Esophagus squamous epithelium (tissue), 5 donors: Measurements from ENCODE around the gene LIM2. TPM values are rescaled to one million over a fixed set of nuclear protein-coding genes. Genes with fewer than 3 reads are reported as not detected.

Source experiments
- DNase-seq: peaks from one replicate; lab custom pipeline; 2025; lab: John Stamatoyannopoulos, UW
- H3K27ac ChIP-seq, 4 donors: fragments of 200-600 bp; sonication (generic); one replicate each; pipeline ENCODE4 v1.5.1; 2016 to 2019; ENCODE audit warnings: mild to moderate bottlenecking in 1 of 4
- H3K27me3 ChIP-seq, 4 donors: fragments of 200-600 bp; sonication (generic); 1 replicate in 3 of 4; 2 replicates in 1 of 4; pipeline versions ENCODE4 v1.5.1 to v1.6.0; 2017 to 2021; ENCODE audit warnings: antibody characterized with exemption in 1 of 4
- H3K36me3 ChIP-seq, 3 donors: fragments of 200-600 bp; sonication (generic); one replicate each; pipeline ENCODE4 v1.5.1; 2016 to 2019
- H3K4me1 ChIP-seq, 3 donors: fragments of 200-600 bp; sonication (generic); one replicate each; pipeline ENCODE4 v1.5.1; 2017 to 2019
- H3K4me3 ChIP-seq, 4 donors: fragments of 200-600 bp; sonication (generic); 1 replicate in 3 of 4; 2 replicates in 1 of 4; pipeline ENCODE4 v1.5.1; 2016 to 2019; ENCODE audit warnings: mild to moderate bottlenecking in 2 of 4, moderate library complexity in 1 of 4
- H3K9me3 ChIP-seq, 3 donors: fragments of 200-600 bp; sonication (generic); one replicate each; pipeline ENCODE4 v1.5.1; 2016 to 2019
- POLR2A ChIP-seq, 4 donors: fragments of 450-650 bp; IDR thresholded peaks; one replicate each; pipeline ENCODE4 v1.6.1; 2017; ENCODE audit warnings: antibody characterized with exemption in 4 of 4, mild to moderate bottlenecking in 4 of 4, moderate library complexity in 3 of 4
- WGBS, 2 donors: methylation state at CpG; one replicate each; pipeline ENCODE4 v1.1.5; 2018; 5-methylcytosine and 5-hydroxymethylcytosine counted together
- intact Hi-C: fragments of 100-400 bp; cut with DNase I; formaldehyde crosslinking; loops from one replicate; pipeline ENCODE4 v1.15.0; 2022
- total RNA-seq, 4 donors: library from RNA; depleted of rRNA; stranded (reverse); fragments of >200 nt; gene quantifications; one replicate each; pipeline ENCODE4 v1.1.0, GENCODE V29; 2016
- TF ChIP-seq, protein P1 (sequence below), 6 experiments: fragments of 450-650 bp in 4 of 6; fragments of 200-600 bp in 2 of 6; sonication (generic) in 2 of 6; IDR thresholded peaks; one replicate each; pipeline ENCODE4 v1.5.1; 2016 to 2019; ENCODE audit warnings: antibody characterized with exemption in 6 of 6, mild to moderate bottlenecking in 4 of 6, moderate library complexity in 4 of 6
- donor health status: DM: yes; HTN: yes; CAD: no.

Gene LIM2
- total RNA-seq, 4 donors from 2014 or later, result not detected

GRCh38 chr19:51370230-51370629 is 17.5 kb downstream of the LIM2 start:
- H3K4me1 ChIP-seq, result peaks cover 7 to 26% (median 12%) of the 10 kb centered on the region in 3 donors
- H3K27me3 ChIP-seq, result no peaks in the 10 kb centered on the region
- H3K9me3 ChIP-seq, result no peaks in the 10 kb centered on the region
- H3K4me3 ChIP-seq, result no peak overlapping the region
- intact Hi-C loops, result no loop called here
- no peak for TF ChIP-seq POLR2A (IDR thresholded peaks at IDR 0.05)
- TF ChIP-seq, protein P1, sequence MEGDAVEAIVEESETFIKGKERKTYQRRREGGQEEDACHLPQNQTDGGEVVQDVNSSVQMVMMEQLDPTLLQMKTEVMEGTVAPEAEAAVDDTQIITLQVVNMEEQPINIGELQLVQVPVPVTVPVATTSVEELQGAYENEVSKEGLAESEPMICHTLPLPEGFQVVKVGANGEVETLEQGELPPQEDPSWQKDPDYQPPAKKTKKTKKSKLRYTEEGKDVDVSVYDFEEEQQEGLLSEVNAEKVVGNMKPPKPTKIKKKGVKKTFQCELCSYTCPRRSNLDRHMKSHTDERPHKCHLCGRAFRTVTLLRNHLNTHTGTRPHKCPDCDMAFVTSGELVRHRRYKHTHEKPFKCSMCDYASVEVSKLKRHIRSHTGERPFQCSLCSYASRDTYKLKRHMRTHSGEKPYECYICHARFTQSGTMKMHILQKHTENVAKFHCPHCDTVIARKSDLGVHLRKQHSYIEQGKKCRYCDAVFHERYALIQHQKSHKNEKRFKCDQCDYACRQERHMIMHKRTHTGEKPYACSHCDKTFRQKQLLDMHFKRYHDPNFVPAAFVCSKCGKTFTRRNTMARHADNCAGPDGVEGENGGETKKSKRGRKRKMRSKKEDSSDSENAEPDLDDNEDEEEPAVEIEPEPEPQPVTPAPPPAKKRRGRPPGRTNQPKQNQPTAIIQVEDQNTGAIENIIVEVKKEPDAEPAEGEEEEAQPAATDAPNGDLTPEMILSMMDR (IDR thresholded peaks at IDR 0.05), result no peak
- no peak overlapping the region for H3K27ac ChIP-seq
- DNase-seq, result no peak
- H3K36me3 ChIP-seq, result no peaks in the 10 kb centered on the region
- 50 to 60% methylated on average over 4 of the region's 4 CpGs for WGBS, 2 donors

- 76 to 79% methylated on average over 13 to 14 of the region's 23 CpGs for WGBS, 2 donors
- no peak for DNase-seq
- intact Hi-C loops, result no loop called here
- peaks cover 22 to 42% (median 27%) of the 10 kb centered on the region in 3 donors for H3K4me1 ChIP-seq
- H3K4me3 ChIP-seq, result peak within 1 kb of the TSS; percentile 75 to 88 (median 82)
- no peaks in the 10 kb centered on the region for H3K36me3 ChIP-seq
- TF ChIP-seq POLR2A (IDR thresholded peaks at IDR 0.05), result no peak
- TF ChIP-seq, protein P1 (IDR thresholded peaks at IDR 0.05), result no peak
- H3K9me3 ChIP-seq, result no peaks in the 10 kb centered on the region
- H3K27ac ChIP-seq, result peak within 1 kb of the TSS; percentile 76 to 99 (median 98)
- no peaks in the 10 kb centered on the region for H3K27me3 ChIP-seq
Observed at GRCh38 chr19:51368366-51369282, 19.1 kb downstream of the LIM2 start, which contains the start of gene CLDND2. Gene CLDND2 (minus strand): TSS chr19:51369003. CDS start chr19:51368577, 426 bp downstream.

DNA sequence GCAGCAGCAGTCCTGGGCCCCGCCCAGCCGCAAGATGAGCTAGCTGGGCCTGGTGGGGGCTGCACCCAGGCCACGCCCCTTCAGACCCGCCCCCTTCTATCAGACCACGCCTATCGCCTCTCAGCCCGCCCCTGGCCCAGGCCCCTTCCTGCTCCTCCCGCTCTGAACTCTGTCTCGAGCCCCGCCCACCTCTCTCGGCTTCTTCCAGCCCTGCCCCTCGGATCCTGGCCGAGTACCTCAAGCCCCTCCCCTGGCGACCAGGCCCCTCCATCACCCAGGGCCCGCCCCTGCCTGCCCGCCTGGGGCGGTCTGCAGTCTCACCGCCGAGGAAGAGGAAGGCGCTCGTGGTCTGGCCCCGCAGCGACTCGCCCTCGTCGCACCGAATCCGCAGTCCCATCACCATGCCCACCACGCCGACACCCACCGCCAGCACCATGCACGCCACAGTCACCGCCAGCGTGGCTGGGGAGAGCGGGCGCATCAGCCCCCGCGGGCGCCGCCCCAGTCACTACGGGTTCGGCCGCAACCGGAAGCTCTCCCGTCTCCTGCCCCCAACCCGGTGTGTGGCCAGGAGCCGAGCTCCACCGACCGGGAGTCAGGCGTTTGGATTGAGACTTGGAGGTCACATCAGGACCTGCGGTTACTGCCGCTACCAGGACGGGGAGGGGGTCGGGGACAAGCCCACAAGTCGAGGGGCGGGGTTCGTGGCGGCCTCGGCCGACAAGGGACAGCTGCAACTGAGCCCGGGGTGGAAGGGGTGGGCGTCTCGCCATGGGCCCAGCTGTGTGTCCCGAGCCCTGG is 20.0 kb downstream of the LIM2 start:
- TF ChIP-seq POLR2A (IDR thresholded peaks at IDR 0.05), result no peak
- TF ChIP-seq, protein P1 (IDR thresholded peaks at IDR 0.05), result no peak
- intact Hi-C loops, result no loop called here
- Histone ChIP-seq H3K4me3 (peak overlapping the region; percentile 75 to 88 (median 82)), H3K36me3 (no peaks in the 10 kb centered on the region), H3K9me3 (no peaks in the 10 kb centered on the region), H3K4me1 (peaks cover 22 to 51% (median 34%) of the 10 kb centered on the region in 3 donors), H3K27me3 (no peaks in the 10 kb centered on the region), H3K27ac (peak overlapping the region; percentile 86 to 99 (median 98))
- WGBS, 2 donors, result 0% methylated on average over 11 to 22 of the region's 64 CpGs
- DNase-seq, result peak; percentile 92

DNA sequence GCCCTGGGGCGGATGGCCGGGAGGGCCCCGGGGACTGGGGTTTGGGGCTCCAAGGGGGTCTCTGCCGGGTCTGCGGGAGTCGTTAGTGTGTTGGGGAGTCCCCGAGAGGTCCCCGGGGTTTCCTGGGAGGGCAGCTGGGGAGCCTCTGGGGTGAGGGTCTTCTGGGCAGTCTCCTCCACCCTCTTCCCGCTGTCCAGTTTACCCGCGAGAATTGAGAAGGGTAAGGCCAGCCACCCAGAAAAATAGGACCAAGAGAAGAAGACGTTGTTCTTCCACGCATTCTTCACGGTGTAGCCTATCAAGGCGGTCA is 20.6 kb downstream of the LIM2 start:
- TF ChIP-seq, protein P1 (IDR thresholded peaks at IDR 0.05), result no peak
- TF ChIP-seq POLR2A (IDR thresholded peaks at IDR 0.05), result peak in 3 of 4 donors; percentile 83 to 94 (median 92)
- no peaks in the 10 kb centered on the region for H3K36me3 ChIP-seq
- no peaks in the 10 kb centered on the region for H3K27me3 ChIP-seq
- peaks cover 27 to 57% (median 40%) of the 10 kb centered on the region in 3 donors for H3K4me1 ChIP-seq
- peak overlapping the region; percentile 86 to 99 (median 98) for H3K27ac ChIP-seq
- intact Hi-C loops, result no loop called here
- H3K9me3 ChIP-seq, result no peaks in the 10 kb centered on the region
- DNase-seq, result no peak
- 0 to 3% methylated on average over 5 to 9 of the region's 15 CpGs for WGBS, 2 donors
- peak overlapping the region; percentile 75 to 88 (median 82) for H3K4me3 ChIP-seq
